Esophagus muscularis mucosa (tissue), 4 donors: ENCODE measurements around the gene SLC51B. TPM values are rescaled to one million over a fixed set of nuclear protein-coding genes. Genes with fewer than 3 reads are reported as not detected.
"Not testable (repeated sequence)": the region's sequence is repeated elsewhere in the genome, so short reads cannot be mapped to it uniquely, and the experiment has no call there.

Experiments used
- DNase-seq: peaks from one replicate; pipeline ENCODE4 v3.0.0-alpha.2; 2017; ENCODE audit errors: extremely low spot score
- H3K27ac ChIP-seq, 4 donors: fragments of 200-600 bp; sonication (generic); replicated peaks in 1 of 4; 1 replicate in 3 of 4; 2 replicates in 1 of 4; pipeline ENCODE4 v1.5.1; 2016 to 2019; ENCODE audit warnings: mild to moderate bottlenecking in 1 of 4
- H3K27me3 ChIP-seq, 4 donors: fragments of 200-600 bp; sonication (generic); one replicate each; pipeline versions ENCODE4 v1.5.1 to v1.6.0; 2016 to 2019
- H3K36me3 ChIP-seq, 4 donors: fragments of 200-600 bp; sonication (generic); one replicate each; pipeline ENCODE4 v1.5.1; 2016 to 2019
- H3K4me1 ChIP-seq, 4 donors: fragments of 200-600 bp; sonication (generic); one replicate each; pipeline ENCODE4 v1.5.1; 2016 to 2019
- H3K4me3 ChIP-seq, 4 donors: fragments of 200-600 bp; sonication (generic); 1 replicate in 2 of 4; 2 replicates in 2 of 4; pipeline ENCODE4 v1.5.1; 2016 to 2019; ENCODE audit warnings: mild to moderate bottlenecking in 4 of 4, moderate library complexity in 1 of 4
- H3K9me3 ChIP-seq, 4 donors: fragments of 200-600 bp; sonication (generic); 1 replicate in 3 of 4; 2 replicates in 1 of 4; pipeline ENCODE4 v1.5.1; 2016 to 2019
- CTCF ChIP-seq, 3 experiments: fragments of 200-600 bp in 2 of 3; fragments of 450-650 bp in 1 of 3; sonication (generic) in 2 of 3; IDR thresholded peaks; one replicate each; pipeline ENCODE4 v1.5.1; 2017 to 2019; ENCODE audit warnings: antibody characterized with exemption in 3 of 3, mild to moderate bottlenecking in 2 of 3, moderate library complexity in 1 of 3
- EP300 ChIP-seq: sonication (generic); formaldehyde crosslinking; IDR thresholded peaks from one replicate; pipeline ENCODE4 v1.6.1; 2017; ENCODE audit warnings: antibody characterized with exemption
- POLR2A ChIP-seq: fragments of 450-650 bp; IDR thresholded peaks from one replicate; pipeline ENCODE4 v1.6.1; 2017; ENCODE audit warnings: antibody characterized with exemption, moderate library complexity, mild to moderate bottlenecking, low read depth
- POLR2AphosphoS5 ChIP-seq, 2 donors: sonication (generic); formaldehyde crosslinking; IDR thresholded peaks; one replicate each; pipeline ENCODE4 v1.6.1; 2017; ENCODE audit warnings: antibody characterized with exemption in 2 of 2
- WGBS: methylation state at CpG from one replicate; pipeline ENCODE4 v1.1.5; 2018; 5-methylcytosine and 5-hydroxymethylcytosine counted together
- intact Hi-C: fragments of 100-400 bp; cut with DNase I; formaldehyde crosslinking; loops from one replicate; pipeline ENCODE4 v1.15.1; 2023
- total RNA-seq, 4 donors: library from RNA; depleted of rRNA; stranded (reverse); fragments of >200 nt; gene quantifications; one replicate each; pipeline versions ENCODE4 v1.1.0 to v1.2.1, GENCODE V29; 2016

The SLC51B gene
- total RNA-seq, 4 donors from 2014 or later = not detected

DNA sequence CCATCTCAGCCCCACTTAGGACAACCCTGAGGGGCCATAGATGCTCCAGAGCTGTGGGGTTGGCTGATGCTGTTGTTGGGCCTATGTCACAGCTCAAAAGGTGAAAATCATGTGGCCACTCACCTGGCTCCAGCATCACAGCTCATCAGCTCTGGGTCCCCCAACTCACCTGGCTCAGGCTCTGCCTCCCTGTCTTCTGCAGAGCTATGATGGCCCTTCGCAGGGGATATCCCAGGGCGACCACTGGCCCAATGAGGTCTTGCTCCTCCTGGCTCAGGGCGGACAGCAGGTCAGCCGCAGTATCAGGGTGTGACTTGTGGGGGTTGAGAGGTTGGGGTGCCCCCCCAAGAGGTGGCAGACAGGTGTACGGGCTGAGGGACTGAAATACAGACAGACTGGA is 54.1 kb downstream of the SLC51B start:
- intact Hi-C loops = no loop called here
- Histone ChIP-seq H3K36me3 (peaks cover 9 to 62% (median 47%) of the 10 kb centered on the region in 4 donors), H3K27ac (no peak overlapping the region), H3K27me3 (no peaks in the 10 kb centered on the region), H3K9me3 (no peaks in the 10 kb centered on the region), H3K4me3 (no peak overlapping the region), H3K4me1 (peaks cover 7 to 48% (median 48%) of the 10 kb centered on the region in 4 donors)
- no peak for TF ChIP-seq EP300
- TF ChIP-seq POLR2AphosphoS5 (IDR thresholded peaks at IDR 0.05) = no peak
- TF ChIP-seq CTCF (IDR thresholded peaks at IDR 0.05) = no peak
- no peak for TF ChIP-seq POLR2A
- WGBS = 75% methylated on average over 1 of the region's 5 CpGs
- DNase-seq = no peak

- 90% methylated on average over 10 of the region's 10 CpGs for WGBS
- intact Hi-C loops = loop anchor here (2.0 kb wide), 1 partner anchor 45 kb away; no protein-coding TSS in a partner anchor
- Histone ChIP-seq H3K4me1 (peaks cover 2 to 43% (median 43%) of the 10 kb centered on the region in 4 donors), H3K36me3 (peaks cover 9 to 67% (median 50%) of the 10 kb centered on the region in 4 donors)
- H3K27me3 ChIP-seq, H3K9me3 ChIP-seq, H3K4me3 ChIP-seq, DNase-seq, H3K27ac ChIP-seq: not testable (repeated sequence)
Observed at GRCh38 chr15:65099801-65100200, 54.6 kb downstream of the SLC51B start.

DNA sequence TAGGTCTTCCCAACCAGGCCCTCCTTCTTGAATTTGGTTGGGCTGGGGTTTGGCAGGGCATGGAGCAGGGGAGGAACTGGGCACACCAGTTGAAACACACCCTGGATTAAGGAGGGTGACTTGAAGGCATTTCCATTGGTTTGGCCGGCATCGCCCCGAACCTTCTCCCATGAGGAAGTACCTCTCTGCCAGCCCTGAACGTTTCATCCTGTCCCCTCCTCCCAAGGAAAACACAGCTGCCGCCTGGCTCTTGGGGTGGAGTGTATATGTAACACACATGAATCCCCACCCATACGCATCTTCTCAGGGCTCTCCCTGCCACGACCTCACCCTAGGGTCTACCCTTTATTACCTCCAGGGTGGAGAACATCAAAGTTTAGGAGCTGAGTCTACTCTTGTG is 55.3 kb downstream of the SLC51B start:
- intact Hi-C loops = loop anchor here (2.0 kb wide), 1 partner anchor 46 kb away; no protein-coding TSS in a partner anchor
- no peaks in the 10 kb centered on the region for H3K9me3 ChIP-seq
- peaks cover 9 to 73% (median 56%) of the 10 kb centered on the region in 4 donors for H3K36me3 ChIP-seq
- H3K27ac ChIP-seq = no peak overlapping the region
- 86% methylated on average over 7 of the region's 7 CpGs for WGBS
- no peak overlapping the region for H3K4me3 ChIP-seq
- peaks cover 0 to 37% (median 37%) of the 10 kb centered on the region in 4 donors for H3K4me1 ChIP-seq
- DNase-seq = no peak
- no peaks in the 10 kb centered on the region for H3K27me3 ChIP-seq
- TF ChIP-seq EP300 (no peak), POLR2A (no peak), POLR2AphosphoS5 (IDR thresholded peaks at IDR 0.05) (no peak), CTCF (IDR thresholded peaks at IDR 0.05) (no peak)

GRCh38 chr15:65101411-65101890 is 56.3 kb downstream of the SLC51B start:
- Histone ChIP-seq H3K9me3 (no peaks in the 10 kb centered on the region), H3K4me1 (peaks cover 0 to 27% (median 27%) of the 10 kb centered on the region in 4 donors), H3K27ac (peak overlapping the region in 2 of 4 donors; percentile 16 to 23), H3K27me3 (no peaks in the 10 kb centered on the region), H3K4me3 (no peak overlapping the region), H3K36me3 (peaks cover 9 to 82% (median 64%) of the 10 kb centered on the region in 4 donors)
- TF ChIP-seq EP300 (no peak), POLR2A (no peak), CTCF (IDR thresholded peaks at IDR 0.05) (peak; percentile 79 to 89 (median 88)), POLR2AphosphoS5 (IDR thresholded peaks at IDR 0.05) (no peak)
- no peak for DNase-seq
- WGBS = 38% methylated on average over 8 of the region's 9 CpGs
- intact Hi-C loops = loop anchor here (2.0 kb wide), 1 partner anchor 47 kb away; no protein-coding TSS in a partner anchor

DNA sequence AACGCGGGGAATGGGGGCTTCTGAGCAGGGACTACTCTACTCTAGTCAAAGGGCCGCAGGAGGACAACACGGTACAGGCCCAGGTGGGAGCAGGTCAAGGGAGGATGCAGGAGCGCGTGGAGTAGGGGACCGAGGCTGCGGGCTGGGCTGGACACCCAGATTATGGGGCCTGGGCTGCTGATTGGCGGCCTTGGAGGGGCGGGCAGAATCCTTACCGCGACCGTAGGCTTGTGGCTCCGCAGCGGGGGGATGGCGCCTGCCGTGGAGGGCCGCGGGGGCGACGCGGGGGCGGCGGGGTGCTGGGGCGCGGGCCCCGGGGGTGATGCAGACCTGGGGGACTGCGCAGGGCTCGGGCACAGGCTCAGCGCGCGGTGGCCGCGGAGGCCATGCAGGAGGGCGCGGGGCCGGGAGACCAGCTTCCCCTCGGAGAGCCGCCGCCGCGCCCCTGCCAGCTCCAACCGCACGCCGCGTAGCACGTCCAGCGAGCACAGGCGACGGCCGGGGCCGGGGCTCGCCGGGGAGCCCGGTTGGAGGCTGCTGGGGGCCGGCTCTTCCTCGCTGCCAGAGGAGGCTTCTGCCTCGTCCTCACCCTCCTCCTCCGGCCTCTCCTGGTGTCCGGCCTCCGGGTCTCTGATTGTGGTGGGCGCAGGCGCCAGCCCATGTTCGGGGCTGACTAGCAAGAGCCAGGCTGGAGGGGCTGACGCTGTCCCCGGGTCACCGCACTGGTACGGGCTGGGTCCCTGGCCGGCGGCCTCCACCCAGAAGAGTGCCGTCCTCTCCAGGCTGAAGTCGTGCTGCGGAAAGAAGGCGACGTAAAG is 56.9 kb downstream of the SLC51B start:
- DNase-seq = no peak
- Histone ChIP-seq H3K36me3 (peaks cover 9 to 78% (median 61%) of the 10 kb centered on the region in 4 donors), H3K27ac (no peak overlapping the region), H3K4me1 (peaks cover 0 to 20% (median 20%) of the 10 kb centered on the region in 4 donors), H3K4me3 (no peak overlapping the region), H3K9me3 (no peaks in the 10 kb centered on the region), H3K27me3 (no peaks in the 10 kb centered on the region)
- TF ChIP-seq POLR2A = no peak
- no peak for TF ChIP-seq POLR2AphosphoS5 (IDR thresholded peaks at IDR 0.05)
- no peak for TF ChIP-seq EP300
- TF ChIP-seq CTCF (IDR thresholded peaks at IDR 0.05) = no peak
- intact Hi-C loops = loop anchor here (2.0 kb wide), 1 partner anchor 47 kb away; no protein-coding TSS in a partner anchor
- WGBS = 81% methylated on average over 39 of the region's 75 CpGs
